HT1080 (cell line): ENCODE measurements around the gene GARNL3. TPM values are rescaled to one million over a fixed set of nuclear protein-coding genes. Genes with fewer than 3 reads are reported as not detected.

Experiments used
- DNase-seq: peaks from one replicate; pipeline ENCODE4 v3.0.0-alpha.2; 2015; ENCODE audit warnings: low read depth
- total RNA-seq: library from RNA; depleted of rRNA; stranded (reverse); fragments of >200 nt; shearing (Covaris generic); gene quantifications from 2 replicates; pipeline ENCODE4 v1.2.3, GENCODE V29; 2014

GARNL3 gene
- total RNA-seq, 1 experiment from 2014 or later, result 1.2 TPM

GRCh38 chr9:127346584-127346983 lies 82.0 kb downstream of the GARNL3 start:
- DNase-seq, result no peak

- DNase-seq, result no peak
These were observed 83.5 kb downstream of the GARNL3 start for GRCh38 chr9:127347831-127348776.

GRCh38 chr9:127349483-127350113 lies 85.0 kb downstream of the GARNL3 start:
- DNase-seq, result no peak

GRCh38 chr9:127351182-127352166 lies 86.9 kb downstream of the GARNL3 start:
- DNase-seq, result no peak

- no peak for DNase-seq
These were observed 89.3 kb downstream of the GARNL3 start for GRCh38 chr9:127353882-127354281.

GRCh38 chr9:127356906-127357305 lies 92.3 kb downstream of the GARNL3 start:
- DNase-seq, result no peak

- no peak for DNase-seq
These were observed 93.5 kb downstream of the GARNL3 start for GRCh38 chr9:127358023-127358535.

GRCh38 chr9:127358770-127359169 lies 94.2 kb downstream of the GARNL3 start:
- no peak for DNase-seq

GRCh38 chr9:127360250-127360649 lies 95.7 kb downstream of the GARNL3 start:
- DNase-seq, result peak; percentile 70

GRCh38 chr9:127360829-127361228 lies 96.3 kb downstream of the GARNL3 start:
- DNase-seq, result peak; percentile 39

- no peak for DNase-seq
These were observed 97.0 kb downstream of the GARNL3 start for GRCh38 chr9:127361561-127361960.

GRCh38 chr9:127362829-127363228 lies 98.3 kb downstream of the GARNL3 start:
- no peak for DNase-seq

- no peak for DNase-seq
These were observed 100.9 kb downstream of the GARNL3 start for GRCh38 chr9:127365461-127365860.

GRCh38 chr9:127366594-127366993 lies 102.0 kb downstream of the GARNL3 start:
- no peak for DNase-seq

GRCh38 chr9:127368852-127369402 lies 104.4 kb downstream of the GARNL3 start:
- no peak for DNase-seq

GRCh38 chr9:127369428-127369827 lies 104.9 kb downstream of the GARNL3 start:
- no peak for DNase-seq

- no peak for DNase-seq
These were observed 105.6 kb downstream of the GARNL3 start for GRCh38 chr9:127370147-127370579.

GRCh38 chr9:127370672-127371648 lies 106.4 kb downstream of the GARNL3 start:
- DNase-seq, result no peak

GRCh38 chr9:127380479-127380878 lies 115.9 kb downstream of the GARNL3 start:
- DNase-seq, result no peak

GRCh38 chr9:127382541-127382940 lies 118.0 kb downstream of the GARNL3 start:
- no peak for DNase-seq
